Fibroblast of mammary gland (primary cell): ENCODE data around the gene LRRC59.

Source experiments
- DNase-seq: peaks from one replicate; pipeline ENCODE4 v3.0.0-alpha.2; 2010; ENCODE audit warnings: low read depth
- H3K4me3 ChIP-seq: 2 replicates; pipeline ENCODE4 v1.5.1; 2011; ENCODE audit warnings: low read depth, mild to moderate bottlenecking, low read length, moderate library complexity; ENCODE audit not compliant: control insufficient read depth
- CTCF ChIP-seq: conservative IDR thresholded peaks from 2 replicates; pipeline ENCODE4 v1.5.1; 2011; ENCODE audit warnings: low read depth, low read length, inconsistent platforms; ENCODE audit not compliant: control insufficient read depth, insufficient read depth

LRRC59 gene

GRCh38 chr17:50361561-50362480, 35.5 kb downstream of the LRRC59 start:
- H3K4me3 ChIP-seq: no peak overlapping the region
- DNase-seq: peak; percentile 77
- TF ChIP-seq CTCF: peak; percentile 82

GRCh38 chr17:50360486-50361115, 36.7 kb downstream of the LRRC59 start:
- no peak for TF ChIP-seq CTCF
- no peak for DNase-seq
- no peak overlapping the region for H3K4me3 ChIP-seq

GRCh38 chr17:50359998-50360461, 37.3 kb downstream of the LRRC59 start:
- DNase-seq: no peak
- no peak overlapping the region for H3K4me3 ChIP-seq
- no peak for TF ChIP-seq CTCF

GRCh38 chr17:50359005-50359699, 38.2 kb downstream of the LRRC59 start:
- DNase-seq: no peak
- H3K4me3 ChIP-seq: no peak overlapping the region
- no peak for TF ChIP-seq CTCF

GRCh38 chr17:50358177-50358576, 39.1 kb downstream of the LRRC59 start:
- H3K4me3 ChIP-seq: no peak overlapping the region
- DNase-seq: no peak
- no peak for TF ChIP-seq CTCF

- H3K4me3 ChIP-seq: no peak overlapping the region
- TF ChIP-seq CTCF: no peak
- DNase-seq: no peak
These were observed 40.3 kb downstream of the LRRC59 start for GRCh38 chr17:50356892-50357510.
